D341Med (cell line): ENCODE data around the gene FOXK2.
A peak's percentile ranks its signal among the peaks of the same experiment; 100 is the strongest.

Experiments
- DNase-seq: peaks from one replicate; pipeline ENCODE4 v3.0.0; 2012; ENCODE audit warnings: low spot score

Gene FOXK2

GRCh38 chr17:82605939-82606600 is 86.5 kb downstream of the FOXK2 start:
- DNase-seq = no peak

- no peak for DNase-seq
These were observed 89.3 kb downstream of the FOXK2 start for GRCh38 chr17:82608816-82609215.

DNA sequence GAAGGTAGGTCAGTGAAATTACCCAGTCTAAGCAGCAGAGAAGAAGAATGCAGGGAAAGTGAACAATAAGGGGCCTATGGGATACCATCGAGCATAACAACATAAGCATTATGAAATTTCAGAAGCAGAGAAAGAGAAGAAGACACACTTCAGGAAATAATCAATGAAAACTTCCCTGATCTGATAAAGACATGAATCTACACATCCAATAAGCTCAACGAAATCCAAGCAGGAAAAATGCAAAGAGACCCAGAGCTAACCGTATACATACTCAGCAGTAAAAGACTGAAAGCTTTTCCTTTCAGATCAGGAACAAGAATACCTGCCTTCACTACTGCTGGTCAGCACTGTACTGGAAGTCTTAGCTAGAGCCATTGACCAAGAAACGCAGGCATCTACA is 90.1 kb downstream of the FOXK2 start:
- no peak for DNase-seq

- DNase-seq = peak; percentile 91
These were observed 91.9 kb downstream of the FOXK2 start for GRCh38 chr17:82611140-82612058.

- peak; percentile 56 for DNase-seq
These were observed 94.0 kb downstream of the FOXK2 start for GRCh38 chr17:82613283-82614094.

DNA sequence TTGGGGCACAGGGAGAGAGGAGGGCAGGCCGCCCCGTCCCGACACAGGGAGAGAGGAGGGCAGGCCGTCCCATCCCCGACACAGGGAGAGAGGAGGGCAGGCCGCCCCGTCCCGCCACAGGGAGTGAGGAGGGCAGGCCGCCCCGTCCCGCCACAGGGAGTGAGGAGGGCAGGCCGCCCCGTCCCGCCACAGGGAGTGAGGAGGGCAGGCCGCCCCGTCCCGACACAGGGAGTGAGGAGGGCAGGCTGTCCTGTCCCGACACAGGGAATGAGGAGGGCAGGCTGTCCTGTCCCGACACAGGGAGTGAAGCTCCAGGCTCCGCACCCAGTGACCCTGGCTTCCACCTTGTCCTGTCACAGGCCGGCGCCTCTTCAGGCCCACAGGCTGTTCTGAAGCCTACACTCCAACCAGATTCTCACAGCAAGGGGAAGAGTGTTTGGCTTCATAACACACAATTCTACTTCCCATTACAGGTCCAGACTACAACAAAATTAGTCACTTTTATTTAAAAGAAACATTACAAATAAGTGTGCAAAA is 94.6 kb downstream of the FOXK2 start:
- no peak for DNase-seq

GRCh38 chr17:82615084-82616020 is 95.8 kb downstream of the FOXK2 start:
- no peak for DNase-seq

GRCh38 chr17:82616021-82616711 is 96.6 kb downstream of the FOXK2 start:
- no peak for DNase-seq

- no peak for DNase-seq
These were observed 99.7 kb downstream of the FOXK2 start for GRCh38 chr17:82619211-82619610.

DNA sequence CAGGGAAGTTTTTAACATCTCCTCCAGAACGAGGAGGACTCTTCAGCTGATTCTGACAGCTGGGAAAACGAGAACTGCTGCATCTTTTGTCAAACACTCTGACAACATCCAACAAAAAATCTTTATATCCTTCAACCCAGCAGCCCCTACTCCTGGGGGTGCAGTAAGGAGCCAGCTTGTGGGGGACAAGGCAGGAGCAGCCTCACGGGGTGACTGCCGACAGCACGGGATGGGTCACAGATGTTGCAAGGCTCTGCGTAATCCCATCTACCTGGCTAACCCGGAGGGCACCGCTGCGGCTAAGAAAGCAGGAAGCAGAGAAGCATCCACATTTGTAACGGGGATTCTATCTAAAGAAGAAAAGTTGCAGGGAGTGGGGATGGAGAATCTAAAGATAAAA is 100.1 kb downstream of the FOXK2 start:
- no peak for DNase-seq

GRCh38 chr17:82623707-82624106 is 104.2 kb downstream of the FOXK2 start:
- DNase-seq = no peak

- DNase-seq = no peak
These were observed 107.9 kb downstream of the FOXK2 start for GRCh38 chr17:82627405-82627804.

- DNase-seq = no peak
These were observed 110.2 kb downstream of the FOXK2 start for GRCh38 chr17:82629748-82630147.

- DNase-seq = no peak
These were observed 110.7 kb downstream of the FOXK2 start for GRCh38 chr17:82630212-82630611.

- no peak for DNase-seq
These were observed 112.0 kb downstream of the FOXK2 start for GRCh38 chr17:82631544-82631943.

DNA sequence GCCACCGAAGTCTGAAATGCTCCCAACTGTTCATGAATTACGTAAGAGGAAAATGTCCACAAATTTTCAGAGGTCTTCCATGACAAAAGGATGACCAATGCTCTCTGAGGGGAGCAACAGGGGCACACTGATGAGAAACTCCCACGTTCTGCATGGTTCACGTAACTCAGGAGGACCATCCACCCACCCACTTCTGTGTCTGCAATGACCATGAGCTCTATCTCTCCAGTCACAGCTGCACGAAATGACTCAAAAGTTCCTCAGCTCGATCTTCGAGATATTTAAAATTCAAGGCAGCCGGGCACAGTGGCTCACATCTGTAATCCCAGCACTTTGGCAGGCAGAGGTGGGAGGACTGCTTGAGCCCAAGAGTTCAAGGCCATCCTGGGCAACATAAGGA is 112.9 kb downstream of the FOXK2 start:
- no peak for DNase-seq

- no peak for DNase-seq
These were observed 113.8 kb downstream of the FOXK2 start for GRCh38 chr17:82633343-82633742.

- DNase-seq = no peak
These were observed 117.4 kb downstream of the FOXK2 start for GRCh38 chr17:82636626-82637598.

- DNase-seq = no peak
These were observed 118.7 kb downstream of the FOXK2 start for GRCh38 chr17:82638183-82638773.
